SJCRH30 (cell line): Measurements from ENCODE around the gene FILIP1. TPM values are rescaled to one million over a fixed set of nuclear protein-coding genes. Genes with fewer than 3 reads are reported as not detected.

Source experiments
- DNase-seq, 2 experiments: peaks; one replicate each; pipeline ENCODE4 v3.0.0-alpha.2; 2015 to 2020
- H3K27ac ChIP-seq: fragments of 250-450 bp; sonication (Bioruptor Pico); 2 replicates; pipeline ENCODE4 v1.5.1; 2020; ENCODE audit warnings: mild to moderate bottlenecking, moderate library complexity
- H3K27me3 ChIP-seq: fragments of 250-450 bp; sonication (Bioruptor Pico); 2 replicates; pipeline ENCODE4 v1.5.1; 2020; ENCODE audit warnings: mild to moderate bottlenecking, moderate library complexity
- H3K36me3 ChIP-seq: fragments of 250-450 bp; sonication (Bioruptor Pico); 2 replicates; pipeline ENCODE4 v1.5.1; 2020; ENCODE audit warnings: mild to moderate bottlenecking, moderate library complexity
- H3K4me1 ChIP-seq: fragments of 250-450 bp; sonication (Bioruptor Pico); 2 replicates; pipeline ENCODE4 v1.5.1; 2020; ENCODE audit warnings: mild to moderate bottlenecking, moderate library complexity
- H3K4me3 ChIP-seq: fragments of 250-450 bp; sonication (Bioruptor Pico); 2 replicates; pipeline ENCODE4 v1.5.1; 2020; ENCODE audit warnings: mild to moderate bottlenecking, moderate library complexity
- H3K9me3 ChIP-seq: fragments of 250-450 bp; sonication (Bioruptor Pico); replicated peaks from 2 replicates; pipeline ENCODE4 v1.5.1; 2020; ENCODE audit warnings: mild to moderate bottlenecking, moderate library complexity
- total RNA-seq: library from RNA; depleted of rRNA; stranded (reverse); fragments of >200 nt; shearing (Covaris generic); gene quantifications from 2 replicates; pipeline ENCODE4 v1.2.3, GENCODE V29; 2014

FILIP1 gene
- total RNA-seq, 1 experiment from 2014 or later = 0.08 TPM

DNA sequence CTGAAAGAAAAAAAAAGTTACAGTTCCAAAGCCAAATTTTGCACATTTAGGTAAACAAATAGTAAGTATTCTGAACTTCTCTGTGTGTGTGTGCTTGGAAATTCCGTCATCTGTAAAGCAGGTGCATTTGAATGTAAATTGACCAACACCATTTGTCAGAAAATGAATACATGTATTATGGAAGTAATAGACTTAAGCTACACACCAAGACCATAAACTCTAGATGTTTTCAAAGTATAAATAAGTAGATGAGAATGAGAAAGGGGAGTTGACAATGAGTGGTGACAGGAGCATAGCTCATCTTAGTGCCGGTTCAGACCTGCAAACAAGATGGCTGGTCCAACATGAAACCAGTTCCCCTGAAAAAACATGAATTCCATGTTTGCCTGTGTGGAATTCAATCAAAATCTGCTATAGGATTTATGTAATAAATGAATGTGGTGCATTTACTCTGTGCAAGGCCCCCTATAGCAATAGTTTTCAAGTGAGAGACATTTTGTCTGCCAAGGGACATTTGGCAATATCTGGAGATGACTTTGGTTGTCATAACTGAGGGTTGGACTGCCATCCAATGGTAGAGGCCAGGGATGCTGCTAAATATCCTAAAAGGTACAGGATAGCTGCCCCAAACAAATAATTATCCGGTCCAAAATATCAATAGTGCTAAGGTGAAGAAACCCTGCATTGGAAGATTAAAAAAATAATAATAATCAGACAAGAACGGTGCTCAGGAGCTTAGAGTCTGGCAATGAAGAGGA lies 11.0 kb upstream of the FILIP1 start:
- Histone ChIP-seq H3K4me1 (no peaks in the 10 kb centered on the region), H3K9me3 (peaks cover 3% of the 10 kb centered on the region; the same call in 1 of the 2 replicates), H3K36me3 (no peaks in the 10 kb centered on the region), H3K4me3 (no peak overlapping the region), H3K27me3 (no peaks in the 10 kb centered on the region), H3K27ac (no peak overlapping the region)
- DNase-seq = no peak

DNA sequence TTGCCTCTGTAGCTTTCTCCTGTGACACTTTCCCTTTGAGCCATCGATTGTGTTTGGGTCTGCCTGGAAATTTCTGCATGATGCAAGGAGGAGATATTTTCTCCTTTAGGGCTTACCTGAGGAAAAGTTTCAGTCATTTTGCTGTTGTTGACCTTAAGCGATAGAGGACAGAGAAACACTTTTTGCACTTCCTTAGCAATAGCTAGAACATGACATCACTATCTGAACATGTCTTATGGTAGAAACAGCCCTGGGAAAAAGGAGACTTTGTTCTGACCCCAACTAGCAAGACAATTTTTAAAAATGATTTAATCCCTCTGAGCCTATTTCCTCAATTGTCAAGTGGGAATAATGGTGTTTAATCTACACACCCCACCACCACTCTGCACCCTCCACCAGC lies 9.7 kb upstream of the FILIP1 start:
- no peaks in the 10 kb centered on the region for H3K4me1 ChIP-seq
- H3K27me3 ChIP-seq = no peaks in the 10 kb centered on the region
- no peak overlapping the region for H3K27ac ChIP-seq
- no peak for DNase-seq
- H3K36me3 ChIP-seq = no peaks in the 10 kb centered on the region
- peaks cover 3% of the 10 kb centered on the region; the same call in 1 of the 2 replicates for H3K9me3 ChIP-seq
- no peak overlapping the region for H3K4me3 ChIP-seq

DNA sequence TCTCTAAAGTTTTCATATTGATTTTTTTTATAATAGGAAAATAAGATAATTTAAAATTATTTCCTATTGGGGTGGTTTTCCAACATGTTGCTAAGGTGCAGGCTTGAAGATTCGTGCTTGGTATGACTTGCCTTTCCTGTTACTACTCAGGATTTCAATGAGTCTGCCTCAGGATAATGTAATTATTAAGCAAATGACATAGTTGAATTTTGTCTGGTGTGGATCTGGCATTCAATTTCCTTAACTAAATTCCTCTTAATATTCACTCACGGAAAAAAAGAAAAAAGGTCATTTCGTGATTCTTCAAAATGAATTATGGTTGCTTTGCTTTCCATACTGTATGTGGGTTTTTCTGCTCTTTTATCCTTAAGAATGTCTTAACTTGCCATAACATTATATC lies 9.3 kb upstream of the FILIP1 start:
- DNase-seq = no peak
- Histone ChIP-seq H3K4me1 (no peaks in the 10 kb centered on the region), H3K27ac (no peak overlapping the region), H3K9me3 (peaks cover 3% of the 10 kb centered on the region; the same call in 1 of the 2 replicates), H3K36me3 (no peaks in the 10 kb centered on the region), H3K4me3 (no peak overlapping the region), H3K27me3 (no peaks in the 10 kb centered on the region)

DNA sequence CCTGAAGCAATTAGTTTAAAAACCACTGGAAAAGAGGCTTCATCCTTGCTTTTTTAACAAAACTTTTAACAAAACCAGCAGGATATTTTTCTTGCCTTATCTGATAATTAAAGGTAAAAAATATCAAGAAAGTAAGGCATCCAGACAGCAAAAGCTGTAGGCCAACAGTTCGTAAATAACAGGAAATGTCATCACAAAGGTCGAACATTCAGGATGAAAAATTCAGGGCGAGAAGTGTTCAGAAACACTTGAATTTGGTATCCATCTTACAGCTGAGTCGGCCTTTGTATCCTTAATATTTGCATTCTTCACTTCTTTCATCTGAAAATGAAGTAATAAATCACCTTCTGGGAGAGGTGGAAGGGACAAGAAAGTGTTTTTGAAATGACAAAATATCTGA lies 8.2 kb upstream of the FILIP1 start:
- Histone ChIP-seq H3K27me3 (no peaks in the 10 kb centered on the region), H3K27ac (no peak overlapping the region)
- DNase-seq = no peak

DNA sequence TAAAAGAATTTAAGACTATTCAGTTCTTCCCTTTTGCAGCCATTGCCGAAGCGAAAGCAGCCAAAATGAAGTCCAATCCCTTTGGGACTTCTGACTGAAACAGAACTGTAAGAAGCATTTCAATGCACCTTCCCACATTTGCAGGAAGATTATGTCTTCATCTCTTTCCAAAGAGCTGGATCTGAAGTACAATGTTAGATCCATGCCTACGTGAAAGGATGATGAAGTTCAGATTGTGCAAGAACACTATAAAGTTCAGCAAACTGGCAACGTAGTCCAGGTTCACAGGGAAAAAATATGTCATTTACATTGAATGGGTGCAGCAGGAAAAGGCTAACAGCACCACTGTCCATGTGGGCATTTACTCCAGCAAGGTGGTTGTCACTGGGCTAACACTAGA lies 6.0 kb upstream of the FILIP1 start:
- Histone ChIP-seq H3K36me3 (no peaks in the 10 kb centered on the region), H3K4me3 (no peak overlapping the region), H3K27me3 (no peaks in the 10 kb centered on the region), H3K4me1 (no peaks in the 10 kb centered on the region), H3K27ac (no peak overlapping the region), H3K9me3 (no peaks in the 10 kb centered on the region)
- no peak for DNase-seq

More for the DNA sequence above, 8.2 kb upstream of the FILIP1 start:
- no peaks in the 10 kb centered on the region for H3K4me1 ChIP-seq
- H3K4me3 ChIP-seq = no peak overlapping the region
- no peaks in the 10 kb centered on the region for H3K9me3 ChIP-seq
- no peaks in the 10 kb centered on the region for H3K36me3 ChIP-seq

DNA sequence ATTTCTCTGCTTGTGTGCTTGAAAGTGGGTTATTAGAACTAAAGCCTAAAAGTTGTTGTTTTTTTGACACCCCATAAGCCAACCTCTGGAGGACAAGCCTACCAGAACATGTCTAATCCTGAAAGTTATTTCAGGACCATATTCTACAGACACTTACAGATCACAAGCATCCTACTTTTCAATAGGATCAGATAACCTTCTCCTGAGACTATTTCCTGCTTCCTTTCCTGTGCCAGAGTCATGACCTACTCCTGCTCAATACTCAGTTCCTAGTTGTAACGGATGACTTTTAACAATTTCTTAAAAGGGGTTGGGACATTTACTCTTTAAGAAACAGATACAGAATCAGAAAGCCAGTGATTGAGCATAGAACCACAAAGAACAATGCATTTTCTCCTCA lies 5.3 kb upstream of the FILIP1 start:
- no peak overlapping the region for H3K4me3 ChIP-seq
- no peaks in the 10 kb centered on the region for H3K4me1 ChIP-seq
- no peak overlapping the region for H3K27ac ChIP-seq
- no peak for DNase-seq
- H3K36me3 ChIP-seq = no peaks in the 10 kb centered on the region
- H3K9me3 ChIP-seq = no peaks in the 10 kb centered on the region
- H3K27me3 ChIP-seq = no peaks in the 10 kb centered on the region

DNA sequence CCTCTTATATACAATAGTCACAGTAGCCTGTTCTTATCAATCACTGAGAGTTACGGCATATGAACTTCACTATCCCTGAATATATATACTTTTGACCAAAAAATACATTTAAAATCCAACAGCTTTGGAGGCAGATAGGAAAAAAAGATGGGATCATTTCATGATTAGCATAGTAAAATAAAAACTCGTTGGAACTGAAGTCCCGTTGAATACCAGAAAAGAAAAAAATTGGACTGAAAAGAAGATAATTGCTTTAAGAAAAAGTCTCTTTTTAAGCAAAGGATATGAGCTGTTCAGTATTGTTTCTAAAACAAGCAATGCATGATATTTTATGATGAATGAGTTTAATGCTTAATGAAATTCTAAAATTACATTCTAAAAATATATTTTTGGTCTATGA lies 4.4 kb upstream of the FILIP1 start:
- no peak overlapping the region for H3K27ac ChIP-seq
- no peaks in the 10 kb centered on the region for H3K9me3 ChIP-seq
- no peak overlapping the region for H3K4me3 ChIP-seq
- no peak for DNase-seq
- H3K4me1 ChIP-seq = no peaks in the 10 kb centered on the region
- H3K27me3 ChIP-seq = no peaks in the 10 kb centered on the region
- no peaks in the 10 kb centered on the region for H3K36me3 ChIP-seq

DNA sequence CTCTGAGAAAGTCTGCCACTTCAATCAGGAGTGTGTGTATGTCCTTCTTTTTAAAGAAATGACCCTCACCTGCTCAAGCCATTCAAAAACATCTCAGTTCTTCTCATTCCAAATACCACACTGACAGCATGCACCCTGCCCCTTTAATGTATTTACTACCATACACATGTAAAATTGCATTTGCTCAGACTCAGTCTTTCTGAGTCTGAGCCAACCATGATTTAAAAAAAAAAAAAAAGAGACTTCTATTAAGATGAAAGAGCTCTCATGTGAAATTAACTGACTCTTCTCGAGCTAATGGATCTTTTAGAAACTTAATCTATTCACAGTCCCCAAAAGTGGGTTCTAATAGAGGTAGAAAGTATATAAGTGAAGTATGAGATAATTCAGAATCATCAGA lies 1.4 kb upstream of the FILIP1 start:
- no peak overlapping the region for H3K4me3 ChIP-seq
- no peaks in the 10 kb centered on the region for H3K9me3 ChIP-seq
- H3K27me3 ChIP-seq = no peaks in the 10 kb centered on the region
- DNase-seq = peak in 1 of 2 experiments; percentile 25
- H3K27ac ChIP-seq = no peak overlapping the region
- H3K36me3 ChIP-seq = no peaks in the 10 kb centered on the region
- H3K4me1 ChIP-seq = no peaks in the 10 kb centered on the region

DNA sequence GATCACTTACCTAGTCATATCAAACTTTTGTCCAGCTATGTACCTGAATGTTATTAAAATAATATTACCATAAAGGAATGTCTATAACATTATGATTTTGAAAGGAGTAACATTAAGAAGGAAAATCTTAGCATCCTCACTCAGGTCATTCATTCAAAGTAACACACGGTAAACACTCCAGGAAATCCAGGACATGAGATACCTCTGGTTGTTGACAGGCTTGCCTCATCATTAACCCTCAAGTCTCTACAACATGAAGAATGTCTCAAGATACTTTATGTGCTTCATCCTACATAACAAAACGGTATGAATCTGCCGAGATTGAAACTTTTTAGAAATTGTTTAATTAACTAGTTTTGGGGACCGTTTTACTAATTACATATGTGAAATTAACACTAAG lies 690 bp upstream of the FILIP1 start:
- Histone ChIP-seq H3K9me3 (no peaks in the 10 kb centered on the region), H3K36me3 (no peaks in the 10 kb centered on the region), H3K27me3 (no peaks in the 10 kb centered on the region), H3K4me3 (no peak overlapping the region), H3K4me1 (no peaks in the 10 kb centered on the region), H3K27ac (no peak overlapping the region)
- no peak for DNase-seq

DNA sequence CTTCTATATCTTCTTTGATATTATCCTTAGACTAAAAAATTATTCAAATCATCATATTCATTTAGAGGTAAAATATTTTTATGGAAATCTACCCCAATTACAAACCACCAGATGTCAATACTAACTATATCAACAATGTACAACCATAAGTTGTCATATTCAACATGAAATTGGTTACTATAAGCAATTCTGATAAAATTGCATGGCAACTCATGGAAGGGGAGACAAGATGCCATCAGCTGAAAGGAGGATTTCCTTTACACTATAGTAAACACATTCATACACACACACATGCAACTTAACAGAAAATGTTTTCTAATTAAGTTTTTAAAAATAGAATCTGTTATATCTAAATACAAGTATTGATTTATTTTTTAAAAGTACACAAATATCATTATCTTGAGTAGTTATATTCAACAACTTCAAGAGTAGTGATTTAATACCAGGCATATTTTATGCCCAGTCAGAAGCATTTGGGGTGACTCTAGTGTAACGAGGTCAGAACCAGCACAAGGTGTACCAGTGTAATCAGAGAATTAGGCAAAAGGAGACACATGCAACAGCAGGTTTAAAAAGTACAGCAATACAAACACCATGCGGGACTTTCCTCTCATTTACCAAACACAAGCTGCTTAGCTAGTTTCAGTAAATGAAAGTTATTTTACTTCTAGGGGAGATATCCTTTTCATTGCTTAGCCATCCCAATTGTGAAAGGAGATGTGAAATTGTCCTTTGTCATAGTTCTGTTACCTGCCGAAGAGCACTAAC lies 1.0 kb downstream of the FILIP1 start:
- no peak overlapping the region for H3K4me3 ChIP-seq
- H3K27me3 ChIP-seq = no peaks in the 10 kb centered on the region
- no peaks in the 10 kb centered on the region for H3K9me3 ChIP-seq
- H3K27ac ChIP-seq = no peak overlapping the region
- no peaks in the 10 kb centered on the region for H3K4me1 ChIP-seq
- no peak for DNase-seq
- H3K36me3 ChIP-seq = no peaks in the 10 kb centered on the region

DNA sequence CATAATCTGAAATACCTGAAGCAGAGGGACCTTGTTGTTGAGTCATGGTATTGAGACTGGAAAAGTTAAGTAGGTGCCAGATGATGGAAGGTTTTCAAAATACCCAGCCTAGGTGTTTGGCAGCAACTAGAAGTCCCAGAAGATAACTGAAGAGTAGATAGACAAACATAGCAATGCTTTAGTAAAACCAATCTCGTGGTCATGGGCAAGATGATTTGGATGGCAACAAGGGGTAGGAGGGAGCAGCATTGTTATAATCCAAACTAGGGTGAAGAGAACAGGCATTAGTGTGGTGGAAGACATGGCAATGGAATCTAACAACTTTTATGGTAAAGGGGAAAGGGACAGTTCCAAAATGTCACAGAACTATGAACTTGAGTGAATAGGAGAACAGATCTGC lies 2.3 kb downstream of the FILIP1 start:
- H3K4me3 ChIP-seq = no peak overlapping the region
- no peak for DNase-seq
- no peaks in the 10 kb centered on the region for H3K27me3 ChIP-seq
- H3K9me3 ChIP-seq = no peaks in the 10 kb centered on the region
- no peak overlapping the region for H3K27ac ChIP-seq
- no peaks in the 10 kb centered on the region for H3K36me3 ChIP-seq
- H3K4me1 ChIP-seq = no peaks in the 10 kb centered on the region

DNA sequence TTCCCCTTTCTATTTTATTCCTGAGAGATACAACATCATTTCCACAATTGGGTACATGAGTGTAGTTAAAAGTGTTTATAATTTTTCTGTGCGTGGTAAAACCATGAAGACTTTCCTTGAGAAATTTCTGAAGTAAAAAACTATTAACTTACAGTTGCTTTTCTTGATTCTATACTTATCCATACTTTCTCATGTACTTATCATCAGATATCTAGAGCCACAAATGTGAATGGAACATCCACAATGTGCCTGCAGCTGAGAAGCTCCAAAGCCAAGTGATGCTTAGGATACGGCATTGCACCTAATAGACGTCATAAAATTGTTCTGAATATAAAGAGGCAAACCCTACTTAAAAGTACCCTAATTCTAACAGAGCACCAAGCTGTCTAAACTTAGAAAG lies 2.9 kb downstream of the FILIP1 start:
- H3K4me1 ChIP-seq = no peaks in the 10 kb centered on the region
- no peaks in the 10 kb centered on the region for H3K27me3 ChIP-seq
- no peak for DNase-seq
- no peaks in the 10 kb centered on the region for H3K9me3 ChIP-seq
- H3K36me3 ChIP-seq = no peaks in the 10 kb centered on the region
- H3K4me3 ChIP-seq = no peak overlapping the region
- H3K27ac ChIP-seq = no peak overlapping the region

DNA sequence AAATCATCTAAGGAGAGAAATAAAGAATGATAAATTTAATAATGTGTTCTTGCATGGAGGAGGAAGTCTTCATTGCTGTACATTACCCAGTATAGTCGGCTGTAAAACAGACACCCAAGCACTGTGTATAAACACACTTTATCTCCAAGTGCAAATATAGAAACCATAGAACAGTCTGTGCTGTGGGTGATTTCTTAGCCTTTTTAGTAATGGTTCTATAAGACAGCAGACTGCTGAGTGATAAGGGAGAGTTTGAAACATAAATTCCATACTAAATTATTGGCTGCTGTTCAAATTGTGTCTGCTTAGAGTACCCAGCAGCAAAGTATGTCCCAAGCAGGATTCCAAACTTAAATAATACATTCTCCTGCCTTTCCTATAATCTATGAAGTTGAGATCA lies 4.6 kb downstream of the FILIP1 start:
- H3K4me3 ChIP-seq = no peak overlapping the region
- H3K27me3 ChIP-seq = no peaks in the 10 kb centered on the region
- H3K9me3 ChIP-seq = no peaks in the 10 kb centered on the region
- H3K4me1 ChIP-seq = no peaks in the 10 kb centered on the region
- H3K27ac ChIP-seq = no peak overlapping the region
- no peaks in the 10 kb centered on the region for H3K36me3 ChIP-seq
- no peak for DNase-seq

DNA sequence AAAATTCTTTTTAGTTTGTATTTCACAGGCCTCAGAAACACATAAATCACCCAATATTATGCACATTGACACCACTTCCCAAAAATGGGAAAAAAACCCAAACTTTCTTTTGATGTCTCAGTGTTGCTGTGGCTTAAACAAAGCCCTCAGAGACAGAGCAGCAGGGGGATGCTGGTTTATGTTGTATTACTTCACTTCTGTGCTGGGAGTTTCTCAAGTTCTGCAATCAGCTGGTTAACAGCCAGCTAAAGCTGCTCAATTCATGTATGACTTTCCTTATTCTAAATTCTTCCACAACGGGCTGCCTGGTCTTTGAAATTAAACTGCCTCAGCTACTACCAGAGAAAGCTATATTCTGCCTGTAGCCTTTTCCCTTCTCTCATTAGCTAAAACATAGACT lies 5.6 kb downstream of the FILIP1 start:
- no peaks in the 10 kb centered on the region for H3K9me3 ChIP-seq
- H3K27me3 ChIP-seq = no peaks in the 10 kb centered on the region
- no peak overlapping the region for H3K4me3 ChIP-seq
- peaks cover 9% of the 10 kb centered on the region for H3K4me1 ChIP-seq
- H3K36me3 ChIP-seq = no peaks in the 10 kb centered on the region
- no peak overlapping the region for H3K27ac ChIP-seq
- no peak for DNase-seq

DNA sequence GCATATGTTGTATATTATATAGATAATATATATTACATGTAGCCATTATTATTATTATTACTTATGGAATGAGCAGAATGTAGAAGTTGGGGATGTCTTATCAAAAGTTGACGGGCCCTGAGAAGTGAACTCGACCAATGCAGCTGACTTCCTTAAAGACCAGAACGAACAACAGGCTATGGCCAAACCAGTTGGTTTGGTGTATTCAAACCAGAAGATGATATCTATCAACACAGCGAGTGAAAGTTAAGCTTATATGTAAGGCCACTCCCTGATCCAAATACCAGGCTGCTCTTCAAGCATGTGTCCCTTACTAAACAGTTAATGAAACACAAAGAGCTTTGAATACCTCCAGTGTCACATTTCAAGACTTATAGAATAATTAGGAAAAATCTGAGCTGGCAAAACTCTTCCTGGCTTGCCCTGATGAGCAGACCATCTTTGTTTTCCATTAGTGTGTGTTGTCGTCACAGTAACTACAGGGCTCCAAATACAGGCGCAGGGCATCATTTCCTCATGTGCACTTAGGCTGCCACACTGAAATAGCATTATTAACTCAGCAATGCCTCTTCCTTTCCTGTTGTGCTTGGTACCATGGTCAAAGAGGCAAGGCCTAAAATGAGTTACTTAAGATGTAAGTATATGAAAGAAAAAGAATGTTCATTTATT lies 6.6 kb downstream of the FILIP1 start:
- H3K9me3 ChIP-seq = no peaks in the 10 kb centered on the region
- no peaks in the 10 kb centered on the region for H3K27me3 ChIP-seq
- no peak for DNase-seq
- H3K27ac ChIP-seq = no peak overlapping the region
- no peaks in the 10 kb centered on the region for H3K36me3 ChIP-seq
- no peak overlapping the region for H3K4me3 ChIP-seq
- peaks cover 18% of the 10 kb centered on the region for H3K4me1 ChIP-seq
